K562 (cell line): ENCODE data around the gene ANKRD13C. TPM values are rescaled to one million over a fixed set of nuclear protein-coding genes. Genes with fewer than 3 reads are reported as not detected.

ENCODE experiments used
- ATAC-seq: fragments of 200-7000 bp; cut with Tn5 transposase; 3 replicates; pipeline ENCODE4 v1.9.1; 2020; ENCODE audit warnings: moderate library complexity
- BruUV-seq: library from RNA; stranded (reverse); fragments of 400-500 nt; replicated peaks from 2 replicates; lab custom pipeline; 2021; lab: Mats Ljungman, UMichigan
- CTCF ChIA-PET: fragments of 300-600 bp; formaldehyde crosslinking; extraction: SDS; loops from one replicate; lab custom pipeline; 2021; ENCODE audit warnings: low intra/inter-chr PET ratio; lab: Yijun Ruan, JAX
- POLR2A ChIA-PET: fragments of 300-600, 350-650 bp; sonication (Branson Sonifier 250); formaldehyde crosslinking; extraction: SDS; loops from one replicate; lab custom pipeline; 2021; ENCODE audit warnings: antibody characterized with exemption, inconsistent platforms; lab: Yijun Ruan, JAX
- DNase-seq, 4 experiments: peaks; one replicate each; pipeline versions ENCODE4 v3.0.0 to v3.0.0-alpha.2; 2011 to 2018; ENCODE audit warnings: low spot score in 3 of 4, mixed read lengths in 3 of 4; ENCODE audit errors: extremely low read depth in 1 of 4
- FAIRE-seq: peaks from 2 replicates; lab custom pipeline; 2011; peaks lifted over from hg19 to GRCh38; lab: Jason Lieb, UNC
- H2AFZ ChIP-seq: 2 replicates; pipeline ENCODE4 v1.6.0; 2011; ENCODE audit warnings: low read depth, low read length, control low read depth, inconsistent platforms
- H3K27ac ChIP-seq: fragments of 200-600 bp; 3 replicates; pipeline ENCODE4 v1.8.0; 2011; ENCODE audit warnings: low read depth, mild to moderate bottlenecking, control low read depth, inconsistent platforms, low read length, moderate library complexity, mixed read lengths; ENCODE audit errors: extremely low read depth
- H3K27me3 ChIP-seq, 2 experiments: fragments of 300-600 bp in 1 of 2; 2 replicates in 1 of 2; 3 replicates in 1 of 2; pipeline versions ENCODE4 v1.6.0 to v1.8.0; 2011; ENCODE audit warnings: inconsistent platforms in 2 of 2, low read length in 2 of 2, mild to moderate bottlenecking in 1 of 2, mixed read lengths in 1 of 2, moderate library complexity in 1 of 2; ENCODE audit not compliant: control insufficient read depth in 2 of 2, insufficient read depth in 2 of 2
- H3K36me3 ChIP-seq: fragments of 300-600 bp; 3 replicates; pipeline ENCODE4 v1.8.0; 2011; ENCODE audit warnings: mild to moderate bottlenecking, low read length, inconsistent platforms; ENCODE audit not compliant: control insufficient read depth, insufficient read depth
- H3K4me1 ChIP-seq, 2 experiments: fragments of 200-600 bp in 1 of 2; replicated peaks in 1 of 2; 2 replicates in 1 of 2; 3 replicates in 1 of 2; pipeline versions ENCODE4 v1.5.1 to v1.8.0; 2011; ENCODE audit warnings: inconsistent platforms in 2 of 2, low read length in 2 of 2, mild to moderate bottlenecking in 1 of 2, mixed read lengths in 1 of 2, moderate library complexity in 1 of 2; ENCODE audit not compliant: control insufficient read depth in 2 of 2, insufficient read depth in 2 of 2
- H3K4me2 ChIP-seq: 2 replicates; pipeline ENCODE4 v1.6.1; 2011; ENCODE audit warnings: low read length, control low read depth, inconsistent platforms, mixed read lengths; ENCODE audit not compliant: insufficient read depth
- H3K4me3 ChIP-seq: fragments of 200-600 bp; sonication (generic), shearing (Covaris generic); 2 replicates; pipeline ENCODE4 v1.5.1; 2016; ENCODE audit warnings: control low read depth, inconsistent platforms
- H3K79me2 ChIP-seq: fragments of 200-600 bp; 3 replicates; pipeline ENCODE4 v1.8.0; 2011; ENCODE audit warnings: low read length, inconsistent platforms; ENCODE audit not compliant: control insufficient read depth, insufficient read depth
- H3K9ac ChIP-seq, 2 experiments: 2 replicates each; pipeline versions ENCODE4 v1.6.0 to v1.6.1; 2011; ENCODE audit warnings: low read depth in 2 of 2, low read length in 2 of 2, control low read depth in 1 of 2, inconsistent platforms in 1 of 2, mild to moderate bottlenecking in 1 of 2, mixed read lengths in 1 of 2; ENCODE audit not compliant: insufficient read depth in 1 of 2
- H3K9me1 ChIP-seq: one replicate; pipeline ENCODE4 v1.6.0; 2011; ENCODE audit warnings: inconsistent platforms, mild to moderate bottlenecking, low read length, moderate library complexity; ENCODE audit not compliant: control insufficient read depth, insufficient read depth
- H3K9me3 ChIP-seq: replicated peaks from 2 replicates; pipeline ENCODE4 v1.5.1; 2011; ENCODE audit warnings: low read depth, low read length, inconsistent platforms; ENCODE audit not compliant: control insufficient read depth, insufficient read depth
- H4K20me1 ChIP-seq: replicated peaks from 2 replicates; pipeline ENCODE4 v1.6.1; 2011; ENCODE audit warnings: low read length, inconsistent platforms, mixed read lengths; ENCODE audit not compliant: control insufficient read depth, insufficient read depth
- DMBX1 ChIP-seq: fragments of 250-450 bp; sonication (Bioruptor Pico); IDR thresholded peaks from 2 replicates; pipeline ENCODE4 v1.8.0; 2022; ENCODE audit warnings: inconsistent platforms, mild to moderate bottlenecking, moderate library complexity, borderline replicate concordance
- KLF16 ChIP-seq: IDR thresholded peaks from 2 replicates; pipeline ENCODE4 v1.6.1; 2016; ENCODE audit warnings: antibody characterized with exemption
- POLR2AphosphoS5 ChIP-seq: IDR thresholded peaks from 2 replicates; pipeline ENCODE4 v1.6.1; 2011; ENCODE audit warnings: mild to moderate bottlenecking, low read depth, low read length, moderate library complexity; ENCODE audit not compliant: control insufficient read depth, insufficient read depth
- RUNX1 ChIP-seq: sonication (generic); IDR thresholded peaks from 2 replicates; pipeline ENCODE4 v1.6.1; 2016; ENCODE audit warnings: antibody characterized with exemption, low read depth
- SMARCB1 ChIP-seq: IDR thresholded peaks from 2 replicates; pipeline ENCODE4 v1.6.1; 2011; ENCODE audit warnings: improper control_type of control experiment, low read depth; ENCODE audit not compliant: insufficient read length
- SMC3 ChIP-seq: conservative IDR thresholded peaks from 2 replicates; pipeline ENCODE4 v1.6.1; 2011; ENCODE audit warnings: low read depth, low read length, improper control_type of control experiment; ENCODE audit not compliant: insufficient read depth
- TARDBP ChIP-seq: fragments of 450-650 bp; IDR thresholded peaks from 2 replicates; pipeline ENCODE4 v1.6.1; 2016
- TRIM24 ChIP-seq, 2 experiments: fragments of 450-650 bp; IDR thresholded peaks; 2 replicates each; pipeline ENCODE4 v1.6.1; 2016
- ZNF121 ChIP-seq: sonication (generic); formaldehyde crosslinking; conservative IDR thresholded peaks from 2 replicates; pipeline ENCODE4 v1.8.0; 2022; ENCODE audit warnings: missing genetic modification reagents
- ZNF197 ChIP-seq: fragments of 200-800 bp; sonication (Bioruptor generic); IDR thresholded peaks from 2 replicates; pipeline ENCODE4 v1.6.1; 2016; ENCODE audit warnings: low read depth, missing genetic modification characterization, missing compliant biosample characterization
- ZNF274 ChIP-seq: IDR thresholded peaks from 2 replicates; pipeline ENCODE4 v1.6.1; 2011; ENCODE audit warnings: low read depth, mild to moderate bottlenecking, low read length, moderate library complexity, borderline replicate concordance
- WGBS: fragments of 100-300 bp; shearing (Covaris generic); methylation state at CpG from one replicate; pipeline ENCODE4 v1.1.6; 2016; ENCODE audit warnings: low coverage, mixed read lengths; ENCODE audit not compliant: insufficient coverage; ENCODE audit errors: missing lambda C conversion rate; 5-methylcytosine and 5-hydroxymethylcytosine counted together
- in situ Hi-C: fragments of 300-500 bp; cut with MboI; formaldehyde crosslinking; loops from 4 replicates; pipeline ENCODE4 v1.15.0; 2018; ENCODE audit warnings: inconsistent platforms, mixed read lengths
- intact Hi-C: fragments of 100-400 bp; cut with micrococcal nuclease; formaldehyde crosslinking; loops from 2 replicates; pipeline ENCODE4 v1.14.2; 2022
- polyA plus RNA-seq, 8 experiments: library from polyadenylated mRNA; depleted of rRNA in 4 of 8; stranded (reverse) in 5 of 8; unstranded in 3 of 8; fragments of >200 nt; fragmentation: Nextera tagmentation in 2 of 8; fragmentation: Illumina TruSeq in 1 of 8; extraction: Ambion mirVana in 2 of 8; extraction: Trizol in 1 of 8; gene quantifications; 2 replicates each; pipeline versions ENCODE4 v1.2.1 to v1.2.3, GENCODE V29; 2011 to 2014; ENCODE audit warnings: inconsistent platforms in 1 of 8, missing spikeins in 1 of 8
- total RNA-seq, 7 experiments: library from RNA; depleted of rRNA in 6 of 7; stranded (reverse); fragments of >200 nt in 6 of 7; fragmentation: Illumina TruSeq in 2 of 7; extraction: Trizol in 2 of 7; gene quantifications; 2 replicates each; pipeline versions ENCODE4 v1.2.1 to v1.2.3, GENCODE V29; 2011 to 2021; ENCODE audit warnings: low replicate concordance in 1 of 7
- TF ChIP-seq, protein P1 (sequence below): fragments of 250-450 bp; sonication (Bioruptor Pico); IDR thresholded peaks from 2 replicates; pipeline ENCODE4 v1.5.0; 2020; ENCODE audit warnings: mild to moderate bottlenecking, borderline replicate concordance
- TF ChIP-seq, protein P2 (sequence below): fragments of 150-350 bp; conservative IDR thresholded peaks from 2 replicates; pipeline ENCODE4 v1.6.1; 2014; ENCODE audit warnings: low read length
- TF ChIP-seq, protein P3 (sequence below): sonication (generic); formaldehyde crosslinking; IDR thresholded peaks from 2 replicates; pipeline ENCODE4 v1.8.0; 2022; ENCODE audit warnings: mild to moderate bottlenecking, missing genetic modification reagents
- TF ChIP-seq, protein P4 (sequence below): sonication (generic); formaldehyde crosslinking; IDR thresholded peaks from 2 replicates; pipeline ENCODE4 v1.8.0; 2022; ENCODE audit warnings: mild to moderate bottlenecking, missing genetic modification reagents, borderline replicate concordance

Gene ANKRD13C
- total and polyA plus RNA-seq, 9 of the 15 experiments (the other 6 are each of a cell fraction or from before 2014, with no cell fraction given), result 3.4 to 22.8 (median 12.5) TPM

DNA sequence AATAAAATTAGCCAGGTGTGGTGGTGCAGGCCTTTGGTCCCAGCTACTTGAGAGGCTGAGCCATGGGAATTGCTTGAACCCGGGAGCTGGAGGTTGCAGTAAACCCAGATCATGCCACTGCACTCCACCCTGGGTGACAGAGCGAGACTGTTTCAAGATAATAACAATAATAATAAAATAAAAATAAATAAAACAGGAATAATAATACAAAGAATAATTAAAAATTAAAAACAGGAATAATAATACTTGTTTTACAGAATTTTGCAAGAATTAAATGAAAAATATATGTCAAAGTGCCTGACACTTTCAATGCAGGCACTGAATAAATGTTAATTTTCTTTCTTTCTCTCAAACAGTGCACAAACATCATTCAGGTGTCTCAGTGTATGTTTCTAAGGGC lies 30.0 kb upstream of the ANKRD13C start:
- Histone ChIP-seq H3K4me3 (no peak overlapping the region), H3K4me2 (no peak overlapping the region), H3K36me3 (no peaks in the 10 kb centered on the region), H3K9me1 (no peaks in the 10 kb centered on the region), H2AFZ (no peak overlapping the region), H3K9me3 (no peaks in the 10 kb centered on the region), H3K27ac (no peak overlapping the region), H3K27me3 (no peaks in the 10 kb centered on the region), H3K4me1 (no peaks in the 10 kb centered on the region), H3K9ac (no peak overlapping the region), H4K20me1 (no peaks in the 10 kb centered on the region), H3K79me2 (no peaks in the 10 kb centered on the region)
- in situ Hi-C loops (no loop called here), intact Hi-C loops (no loop called here)
- ChIA-PET POLR2A (no interaction called here), CTCF (no interaction called here)
- DNase-seq, result no peak
- BruUV-seq, result no TSS peak
- no peak for FAIRE-seq
- no peak for ATAC-seq
- 43% methylated on average over 2 of the region's 2 CpGs for WGBS
- TF ChIP-seq KLF16, result no peak
- no peak for TF ChIP-seq ZNF274
- no peak for TF ChIP-seq SMARCB1
- TF ChIP-seq ZNF121 (CRISPR knock-in tag), result no peak
- no peak for TF ChIP-seq SMC3
- TF ChIP-seq, protein P1, sequence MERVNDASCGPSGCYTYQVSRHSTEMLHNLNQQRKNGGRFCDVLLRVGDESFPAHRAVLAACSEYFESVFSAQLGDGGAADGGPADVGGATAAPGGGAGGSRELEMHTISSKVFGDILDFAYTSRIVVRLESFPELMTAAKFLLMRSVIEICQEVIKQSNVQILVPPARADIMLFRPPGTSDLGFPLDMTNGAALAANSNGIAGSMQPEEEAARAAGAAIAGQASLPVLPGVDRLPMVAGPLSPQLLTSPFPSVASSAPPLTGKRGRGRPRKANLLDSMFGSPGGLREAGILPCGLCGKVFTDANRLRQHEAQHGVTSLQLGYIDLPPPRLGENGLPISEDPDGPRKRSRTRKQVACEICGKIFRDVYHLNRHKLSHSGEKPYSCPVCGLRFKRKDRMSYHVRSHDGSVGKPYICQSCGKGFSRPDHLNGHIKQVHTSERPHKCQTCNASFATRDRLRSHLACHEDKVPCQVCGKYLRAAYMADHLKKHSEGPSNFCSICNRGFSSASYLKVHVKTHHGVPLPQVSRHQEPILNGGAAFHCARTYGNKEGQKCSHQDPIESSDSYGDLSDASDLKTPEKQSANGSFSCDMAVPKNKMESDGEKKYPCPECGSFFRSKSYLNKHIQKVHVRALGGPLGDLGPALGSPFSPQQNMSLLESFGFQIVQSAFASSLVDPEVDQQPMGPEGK, result no peak
- TF ChIP-seq, protein P2, sequence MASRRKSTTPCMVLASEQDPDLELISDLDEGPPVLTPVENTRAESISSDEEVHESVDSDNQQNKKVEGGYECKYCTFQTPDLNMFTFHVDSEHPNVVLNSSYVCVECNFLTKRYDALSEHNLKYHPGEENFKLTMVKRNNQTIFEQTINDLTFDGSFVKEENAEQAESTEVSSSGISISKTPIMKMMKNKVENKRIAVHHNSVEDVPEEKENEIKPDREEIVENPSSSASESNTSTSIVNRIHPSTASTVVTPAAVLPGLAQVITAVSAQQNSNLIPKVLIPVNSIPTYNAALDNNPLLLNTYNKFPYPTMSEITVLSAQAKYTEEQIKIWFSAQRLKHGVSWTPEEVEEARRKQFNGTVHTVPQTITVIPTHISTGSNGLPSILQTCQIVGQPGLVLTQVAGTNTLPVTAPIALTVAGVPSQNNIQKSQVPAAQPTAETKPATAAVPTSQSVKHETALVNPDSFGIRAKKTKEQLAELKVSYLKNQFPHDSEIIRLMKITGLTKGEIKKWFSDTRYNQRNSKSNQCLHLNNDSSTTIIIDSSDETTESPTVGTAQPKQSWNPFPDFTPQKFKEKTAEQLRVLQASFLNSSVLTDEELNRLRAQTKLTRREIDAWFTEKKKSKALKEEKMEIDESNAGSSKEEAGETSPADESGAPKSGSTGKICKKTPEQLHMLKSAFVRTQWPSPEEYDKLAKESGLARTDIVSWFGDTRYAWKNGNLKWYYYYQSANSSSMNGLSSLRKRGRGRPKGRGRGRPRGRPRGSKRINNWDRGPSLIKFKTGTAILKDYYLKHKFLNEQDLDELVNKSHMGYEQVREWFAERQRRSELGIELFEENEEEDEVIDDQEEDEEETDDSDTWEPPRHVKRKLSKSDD, result no peak
- no peak for TF ChIP-seq RUNX1
- TF ChIP-seq, protein P3, sequence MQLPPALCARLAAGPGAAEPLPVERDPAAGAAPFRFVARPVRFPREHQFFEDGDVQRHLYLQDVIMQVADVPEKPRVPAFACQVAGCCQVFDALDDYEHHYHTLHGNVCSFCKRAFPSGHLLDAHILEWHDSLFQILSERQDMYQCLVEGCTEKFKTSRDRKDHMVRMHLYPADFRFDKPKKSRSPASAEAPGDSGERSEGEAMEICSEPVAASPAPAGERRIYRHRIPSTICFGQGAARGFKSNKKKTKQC (CRISPR knock-in tag), result no peak
- no peak for TF ChIP-seq TRIM24 (IDR thresholded peaks at IDR 0.05)
- TF ChIP-seq POLR2AphosphoS5, result no peak
- TF ChIP-seq, protein P4, sequence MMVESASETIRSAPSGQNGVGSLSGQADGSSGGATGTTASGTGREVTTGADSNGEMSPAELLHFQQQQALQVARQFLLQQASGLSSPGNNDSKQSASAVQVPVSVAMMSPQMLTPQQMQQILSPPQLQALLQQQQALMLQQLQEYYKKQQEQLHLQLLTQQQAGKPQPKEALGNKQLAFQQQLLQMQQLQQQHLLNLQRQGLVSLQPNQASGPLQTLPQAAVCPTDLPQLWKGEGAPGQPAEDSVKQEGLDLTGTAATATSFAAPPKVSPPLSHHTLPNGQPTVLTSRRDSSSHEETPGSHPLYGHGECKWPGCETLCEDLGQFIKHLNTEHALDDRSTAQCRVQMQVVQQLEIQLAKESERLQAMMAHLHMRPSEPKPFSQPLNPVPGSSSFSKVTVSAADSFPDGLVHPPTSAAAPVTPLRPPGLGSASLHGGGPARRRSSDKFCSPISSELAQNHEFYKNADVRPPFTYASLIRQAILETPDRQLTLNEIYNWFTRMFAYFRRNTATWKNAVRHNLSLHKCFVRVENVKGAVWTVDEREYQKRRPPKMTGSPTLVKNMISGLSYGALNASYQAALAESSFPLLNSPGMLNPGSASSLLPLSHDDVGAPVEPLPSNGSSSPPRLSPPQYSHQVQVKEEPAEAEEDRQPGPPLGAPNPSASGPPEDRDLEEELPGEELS, result no peak
- no peak for TF ChIP-seq DMBX1 (CRISPR knock-in tag)
- TF ChIP-seq TARDBP, result no peak
- no peak for TF ChIP-seq ZNF197 (CRISPR knock-in tag)
